Stimulated activated naive B cell treated with anti-CD40 and anti-IgM and Interleukin-4, amounts not matched to agents 10 μg/mL and 1 μg/mL and 100 μg/mL, for 72 hours (primary cell): Measurements from ENCODE around the gene SECTM1.

ENCODE experiments used
- ATAC-seq, 2 donors: fragments of 150-1000 bp; cut with Tn5 transposase; replicated peaks; 2 replicates each; pipeline ENCODE4 v1.10.0; 2021; ENCODE audit warnings: moderate library complexity in 1 of 2
- DNase-seq: peaks from one replicate; pipeline ENCODE4 v3.0.0; 2021
- H3K27ac Mint-ChIP-seq: one replicate; pipeline ENCODE4 v1.8.0; 2022; ENCODE audit warnings: mild to moderate bottlenecking, mixed read lengths
- H3K27me3 Mint-ChIP-seq, 2 donors: one replicate each; pipeline ENCODE4 v1.8.0; 2022; ENCODE audit warnings: mixed read lengths in 2 of 2
- H3K36me3 Mint-ChIP-seq, 2 donors: one replicate each; pipeline ENCODE4 v1.8.0; 2022; ENCODE audit warnings: mixed read lengths in 2 of 2, mild to moderate bottlenecking in 1 of 2
- H3K4me1 Mint-ChIP-seq, 2 donors: one replicate each; pipeline ENCODE4 v1.8.0; 2022; ENCODE audit warnings: mixed read lengths in 2 of 2, mild to moderate bottlenecking in 1 of 2
- H3K4me3 Mint-ChIP-seq, 2 donors: one replicate each; pipeline ENCODE4 v1.8.0; 2022; ENCODE audit warnings: mild to moderate bottlenecking in 2 of 2, mixed read lengths in 2 of 2, moderate library complexity in 1 of 2
- H3K9me3 Mint-ChIP-seq, 2 donors: one replicate each; pipeline ENCODE4 v1.8.0; 2022; ENCODE audit warnings: mixed read lengths in 2 of 2, mild to moderate bottlenecking in 1 of 2

Gene SECTM1

DNA sequence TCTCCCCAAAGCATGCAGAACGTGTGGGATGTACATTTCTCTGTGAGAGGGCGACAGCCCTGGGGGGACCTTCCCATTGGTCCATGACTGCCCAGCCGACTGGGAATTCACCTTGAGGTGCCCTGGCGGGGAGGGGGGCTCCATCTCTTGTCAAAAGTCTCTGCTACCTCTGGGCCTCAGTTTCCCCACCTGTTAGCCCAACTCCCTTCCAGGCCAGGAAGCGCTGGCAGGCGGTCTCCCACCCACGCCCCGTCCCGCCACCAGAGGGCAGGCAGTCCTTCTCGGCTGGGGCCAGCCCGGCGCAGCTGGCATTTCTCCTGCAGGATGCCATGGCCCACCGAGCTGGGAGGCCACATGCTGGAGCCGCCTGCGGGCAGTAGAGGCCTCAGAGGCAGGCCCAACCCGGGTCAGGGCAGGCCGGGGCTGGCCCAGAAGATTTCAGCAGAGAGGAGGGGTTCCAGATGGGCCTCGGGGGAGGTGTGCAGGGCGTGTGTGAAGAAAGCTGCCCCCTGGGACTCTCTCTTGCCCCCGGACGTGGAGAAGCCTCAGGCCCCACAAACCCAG is 32.8 kb downstream of the SECTM1 start:
- H3K36me3 Mint-ChIP-seq, result peaks cover 3% of the 10 kb centered on the region in 2 donors
- peak overlapping the region; percentile 84 for H3K27ac Mint-ChIP-seq
- no peaks in the 10 kb centered on the region for H3K27me3 Mint-ChIP-seq
- H3K4me3 Mint-ChIP-seq, result peak overlapping the region; percentile 46 to 56
- ATAC-seq (no peak), DNase-seq (peak; percentile 38)
- no peaks in the 10 kb centered on the region for H3K9me3 Mint-ChIP-seq
- peaks cover 63 to 83% of the 10 kb centered on the region in 2 donors for H3K4me1 Mint-ChIP-seq

DNA sequence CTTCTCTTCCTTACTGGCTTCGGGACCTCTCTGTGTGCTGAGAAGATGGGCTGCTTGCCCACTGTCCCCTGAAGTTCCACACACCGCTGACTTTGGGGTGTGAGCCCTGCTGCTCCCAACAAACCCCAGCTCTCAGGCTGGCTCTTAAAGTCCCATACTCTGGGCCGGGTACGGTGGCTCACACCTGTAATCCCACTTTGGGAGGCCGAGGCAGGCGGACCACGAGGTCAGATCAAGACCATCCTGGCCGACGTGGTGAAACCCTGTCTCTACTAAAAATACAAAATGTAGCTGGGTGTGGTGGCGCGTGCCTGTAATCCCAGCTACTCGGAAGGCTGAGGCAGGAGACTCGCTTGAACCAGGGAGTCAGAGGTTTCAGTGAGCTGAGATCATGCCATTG is 33.3 kb downstream of the SECTM1 start:
- H3K27ac Mint-ChIP-seq, result peak overlapping the region; percentile 84
- H3K36me3 Mint-ChIP-seq, result peaks cover 3% of the 10 kb centered on the region in 2 donors
- peaks cover 63 to 83% of the 10 kb centered on the region in 2 donors for H3K4me1 Mint-ChIP-seq
- ATAC-seq (no peak), DNase-seq (no peak)
- no peaks in the 10 kb centered on the region for H3K27me3 Mint-ChIP-seq
- peak overlapping the region in 1 of 2 donors; percentile 52 for H3K4me3 Mint-ChIP-seq
- H3K9me3 Mint-ChIP-seq, result no peaks in the 10 kb centered on the region

GRCh38 chr17:82299452-82299851 is 34.1 kb downstream of the SECTM1 start:
- no peak for ATAC-seq
- Mint-ChIP-seq H3K9me3 (peaks cover 0 to 3% of the 10 kb centered on the region in 2 donors), H3K27me3 (no peaks in the 10 kb centered on the region), H3K36me3 (peaks cover 3 to 7% of the 10 kb centered on the region in 2 donors), H3K4me3 (peak overlapping the region; percentile 52 to 58), H3K27ac (peak overlapping the region; percentile 100), H3K4me1 (peaks cover 67 to 87% of the 10 kb centered on the region in 2 donors)
- no peak for DNase-seq

GRCh38 chr17:82298538-82299421 is 34.8 kb downstream of the SECTM1 start:
- Mint-ChIP-seq H3K36me3 (peaks cover 3 to 12% of the 10 kb centered on the region in 2 donors), H3K27ac (peak overlapping the region; percentile 100), H3K4me1 (peaks cover 69 to 94% of the 10 kb centered on the region in 2 donors), H3K4me3 (peak overlapping the region; percentile 95 to 97), H3K27me3 (no peaks in the 10 kb centered on the region), H3K9me3 (peaks cover 0 to 4% of the 10 kb centered on the region in 2 donors)
- DNase-seq (no peak), ATAC-seq (peak; percentile 12 to 16)

GRCh38 chr17:82297714-82298537 is 35.6 kb downstream of the SECTM1 start:
- peak; percentile 92 for DNase-seq
- peak overlapping the region; percentile 95 to 97 for H3K4me3 Mint-ChIP-seq

GRCh38 chr17:82297280-82297713 is 36.3 kb downstream of the SECTM1 start:
- H3K27ac Mint-ChIP-seq, result peak overlapping the region; percentile 100
- peak; percentile 39 to 52 for ATAC-seq
- peak overlapping the region; percentile 95 to 97 for H3K4me3 Mint-ChIP-seq
- H3K27me3 Mint-ChIP-seq, result no peaks in the 10 kb centered on the region
- peaks cover 63 to 84% of the 10 kb centered on the region in 2 donors for H3K4me1 Mint-ChIP-seq
- peaks cover 5 to 17% of the 10 kb centered on the region in 2 donors for H3K36me3 Mint-ChIP-seq
- DNase-seq, result peak; percentile 87
- peaks cover 0 to 4% of the 10 kb centered on the region in 2 donors for H3K9me3 Mint-ChIP-seq

More at GRCh38 chr17:82297714-82298537, 35.6 kb downstream of the SECTM1 start:
- peaks cover 66 to 91% of the 10 kb centered on the region in 2 donors for H3K4me1 Mint-ChIP-seq
- H3K27ac Mint-ChIP-seq, result peak overlapping the region; percentile 100
- peaks cover 3 to 13% of the 10 kb centered on the region in 2 donors for H3K36me3 Mint-ChIP-seq
- no peaks in the 10 kb centered on the region for H3K27me3 Mint-ChIP-seq
- peak; percentile 83 to 86 for ATAC-seq
- H3K9me3 Mint-ChIP-seq, result peaks cover 0 to 4% of the 10 kb centered on the region in 2 donors

DNA sequence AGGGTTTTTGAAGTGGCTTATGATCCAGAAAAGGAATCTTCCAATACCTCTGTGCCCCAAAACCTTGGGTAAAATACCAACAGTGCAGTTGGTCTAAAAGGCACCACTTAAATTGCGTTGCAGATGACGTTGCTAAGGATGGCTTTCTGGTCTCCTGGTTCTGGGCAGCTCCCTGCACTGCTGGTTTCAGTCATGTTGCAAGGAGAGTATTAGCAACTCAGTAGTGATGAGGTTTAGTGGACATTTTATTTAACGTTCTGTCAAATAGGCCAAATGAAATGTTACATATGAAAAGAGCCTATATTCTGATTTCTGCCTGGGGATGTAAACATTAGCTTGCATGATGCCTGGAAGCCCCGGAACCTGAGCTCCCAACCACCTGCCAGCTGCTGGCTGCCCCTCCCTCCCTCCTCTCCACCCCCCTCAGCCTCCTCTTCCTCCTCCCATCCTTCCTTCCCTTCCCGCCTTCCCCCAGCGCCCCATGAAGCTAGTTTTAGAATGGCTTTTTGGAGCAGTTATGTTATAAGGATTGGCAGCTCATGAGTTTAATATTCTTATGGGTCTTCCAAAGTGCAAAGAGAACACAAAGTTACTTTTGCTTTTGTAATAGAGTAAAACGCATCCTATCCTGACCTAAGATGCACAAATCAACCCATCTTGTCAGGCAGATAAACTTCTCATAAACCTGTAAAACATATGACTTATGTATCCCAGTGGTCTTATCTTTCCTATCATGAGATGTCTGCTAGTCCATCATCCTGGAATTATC is 36.9 kb downstream of the SECTM1 start:
- ATAC-seq (no peak), DNase-seq (no peak)
- H3K4me1 Mint-ChIP-seq, result peaks cover 59 to 81% of the 10 kb centered on the region in 2 donors
- H3K4me3 Mint-ChIP-seq, result peak overlapping the region; percentile 95 to 97
- peak overlapping the region; percentile 100 for H3K27ac Mint-ChIP-seq
- H3K9me3 Mint-ChIP-seq, result peaks cover 0 to 4% of the 10 kb centered on the region in 2 donors
- no peaks in the 10 kb centered on the region for H3K27me3 Mint-ChIP-seq
- H3K36me3 Mint-ChIP-seq, result peaks cover 5 to 17% of the 10 kb centered on the region in 2 donors

- Mint-ChIP-seq H3K36me3 (peaks cover 5 to 20% of the 10 kb centered on the region in 2 donors), H3K4me3 (no peak overlapping the region), H3K9me3 (peaks cover 0 to 4% of the 10 kb centered on the region in 2 donors), H3K27ac (no peak overlapping the region), H3K27me3 (no peaks in the 10 kb centered on the region), H3K4me1 (peaks cover 49 to 75% of the 10 kb centered on the region in 2 donors)
- DNase-seq (no peak), ATAC-seq (no peak)
Observed at GRCh38 chr17:82295472-82295814, 38.1 kb downstream of the SECTM1 start.

DNA sequence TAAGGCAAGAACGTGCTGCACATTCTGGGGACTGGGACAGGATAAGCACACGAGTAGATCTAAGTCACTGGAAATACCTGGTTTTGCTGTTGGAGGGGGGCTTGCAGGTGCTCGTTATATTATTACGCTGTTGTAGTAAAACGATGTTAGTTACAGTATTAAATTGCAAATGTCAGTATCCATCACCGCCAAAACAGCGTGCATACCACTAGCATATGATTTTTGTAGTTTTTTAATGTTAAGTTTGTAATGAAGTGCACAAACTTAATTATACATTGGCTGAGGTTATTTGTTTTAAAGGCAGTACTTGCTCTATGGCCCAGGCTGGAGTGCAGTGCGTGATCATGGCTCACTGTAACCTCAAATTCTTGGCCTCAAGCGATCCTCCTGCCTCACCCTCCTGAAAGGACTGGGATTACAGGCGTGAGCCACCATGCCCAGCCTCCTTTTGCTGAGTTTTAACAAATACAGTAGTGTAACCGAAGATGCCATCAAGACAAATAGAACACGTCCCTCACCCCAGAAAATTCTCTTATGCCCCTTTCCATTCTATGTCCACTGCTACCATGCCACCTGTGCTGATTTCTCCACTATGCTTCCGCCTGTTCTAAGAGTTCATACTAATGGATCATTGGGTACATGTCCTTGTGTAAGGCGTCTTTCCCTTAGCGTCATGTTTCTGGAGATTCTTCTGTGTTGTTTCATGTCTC is 39.3 kb downstream of the SECTM1 start:
- no peak for ATAC-seq
- peak overlapping the region; percentile 76 for H3K27ac Mint-ChIP-seq
- peaks cover 41 to 62% of the 10 kb centered on the region in 2 donors for H3K4me1 Mint-ChIP-seq

DNA sequence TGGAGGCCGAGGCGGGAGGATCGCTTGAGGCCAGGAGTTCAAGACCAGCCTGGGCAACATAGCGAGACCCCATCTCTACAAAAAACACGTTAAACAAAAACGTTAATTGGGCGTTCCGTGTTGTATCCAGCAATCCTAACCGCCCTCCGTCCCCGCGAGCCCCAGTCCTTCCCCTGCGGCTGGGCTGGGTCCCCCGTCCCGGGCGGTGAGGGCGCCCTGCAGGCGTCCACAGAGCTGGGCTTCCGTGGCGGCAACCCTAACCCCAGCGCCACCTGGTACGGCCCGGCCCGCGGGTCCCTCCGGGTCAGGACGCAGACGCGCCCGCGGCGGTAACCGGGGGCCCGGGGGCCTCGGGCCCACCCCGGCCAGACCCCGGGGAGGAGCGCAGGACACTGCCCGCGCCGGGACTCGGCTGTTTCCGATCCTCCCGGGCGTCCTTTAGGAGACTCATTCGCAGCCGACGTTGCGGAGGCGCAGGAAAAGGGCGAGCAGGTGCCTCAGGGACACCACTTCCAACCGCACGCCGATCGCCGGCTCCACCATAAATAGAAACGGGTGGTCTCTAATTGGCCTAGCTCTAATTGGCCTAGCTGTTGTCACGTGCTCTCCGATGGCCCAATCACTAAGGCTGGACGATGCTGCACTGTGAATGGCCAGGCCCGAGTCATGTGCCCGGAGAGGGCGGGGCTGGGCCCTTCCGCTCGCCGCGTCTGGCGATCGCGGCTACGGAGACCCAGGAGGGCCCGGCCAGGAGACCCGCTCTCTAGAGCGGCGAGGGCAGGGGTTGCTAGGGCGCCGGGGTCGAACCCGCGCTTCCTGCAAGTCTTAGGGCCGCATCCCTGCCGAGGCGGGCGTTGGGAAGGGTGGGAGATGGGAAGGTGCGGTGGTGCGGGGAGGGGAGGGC is 41.1 kb downstream of the SECTM1 start:
- Mint-ChIP-seq H3K27me3 (no peaks in the 10 kb centered on the region), H3K4me3 (peak overlapping the region; percentile 85 to 91), H3K4me1 (peaks cover 33 to 45% of the 10 kb centered on the region in 2 donors), H3K27ac (peak overlapping the region; percentile 95), H3K36me3 (peaks cover 2 to 17% of the 10 kb centered on the region in 2 donors), H3K9me3 (peaks cover 0 to 4% of the 10 kb centered on the region in 2 donors)
- ATAC-seq, result peak; percentile 94 to 97
- DNase-seq, result peak; percentile 94

More for the DNA sequence above, 39.3 kb downstream of the SECTM1 start:
- peak overlapping the region; percentile 75 to 76 for H3K4me3 Mint-ChIP-seq
- peaks cover 2 to 20% of the 10 kb centered on the region in 2 donors for H3K36me3 Mint-ChIP-seq
- H3K27me3 Mint-ChIP-seq, result no peaks in the 10 kb centered on the region
- no peak for DNase-seq
- H3K9me3 Mint-ChIP-seq, result peaks cover 0 to 4% of the 10 kb centered on the region in 2 donors

DNA sequence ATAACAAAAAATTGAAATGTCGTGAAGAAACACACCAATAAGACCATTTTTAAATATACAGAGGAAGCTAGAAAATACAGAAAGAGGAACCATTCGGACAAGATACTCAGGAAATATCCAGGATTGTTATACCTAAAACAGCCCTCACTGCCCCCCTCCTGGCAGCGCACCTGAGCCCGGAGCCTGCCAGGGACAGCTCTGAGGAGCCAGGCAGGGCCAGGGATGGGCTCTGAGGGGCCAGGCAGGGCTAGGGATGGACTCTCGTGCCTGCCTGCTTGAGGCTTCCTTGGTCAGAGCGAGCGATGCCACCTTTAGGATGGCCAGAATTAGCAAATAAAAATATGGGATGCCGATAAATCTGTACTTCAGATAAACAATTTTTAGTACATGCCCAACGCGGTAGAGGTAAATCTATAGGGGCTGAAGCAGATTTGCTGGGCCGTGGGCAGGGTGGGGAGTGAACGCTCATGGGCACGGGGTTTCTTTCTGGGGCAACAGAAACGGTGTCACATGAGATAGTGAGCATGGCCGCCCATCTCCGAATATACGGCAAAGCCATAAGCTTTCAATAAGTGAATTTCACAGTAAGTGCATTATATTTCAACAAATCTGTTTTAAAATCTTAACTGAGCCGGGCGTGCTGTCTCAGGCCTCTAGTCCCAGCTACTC is 41.9 kb downstream of the SECTM1 start:
- peak overlapping the region; percentile 90 for H3K27ac Mint-ChIP-seq
- ATAC-seq, result no peak
- no peaks in the 10 kb centered on the region for H3K27me3 Mint-ChIP-seq
- peaks cover 2 to 17% of the 10 kb centered on the region in 2 donors for H3K36me3 Mint-ChIP-seq
- DNase-seq, result no peak
- peaks cover 0 to 4% of the 10 kb centered on the region in 2 donors for H3K9me3 Mint-ChIP-seq
- peak overlapping the region; percentile 74 to 91 for H3K4me3 Mint-ChIP-seq
- peaks cover 30 to 45% of the 10 kb centered on the region in 2 donors for H3K4me1 Mint-ChIP-seq
